HG03460 (cell line): Measurements from ENCODE around the gene FIBCD1.

Source experiments
- ATAC-seq: cut with Tn5 transposase; IDR thresholded peaks from one replicate; pipeline ENCODE4 v1.9.1; 2021; ENCODE audit not compliant: unreplicated experiment

Gene FIBCD1

DNA sequence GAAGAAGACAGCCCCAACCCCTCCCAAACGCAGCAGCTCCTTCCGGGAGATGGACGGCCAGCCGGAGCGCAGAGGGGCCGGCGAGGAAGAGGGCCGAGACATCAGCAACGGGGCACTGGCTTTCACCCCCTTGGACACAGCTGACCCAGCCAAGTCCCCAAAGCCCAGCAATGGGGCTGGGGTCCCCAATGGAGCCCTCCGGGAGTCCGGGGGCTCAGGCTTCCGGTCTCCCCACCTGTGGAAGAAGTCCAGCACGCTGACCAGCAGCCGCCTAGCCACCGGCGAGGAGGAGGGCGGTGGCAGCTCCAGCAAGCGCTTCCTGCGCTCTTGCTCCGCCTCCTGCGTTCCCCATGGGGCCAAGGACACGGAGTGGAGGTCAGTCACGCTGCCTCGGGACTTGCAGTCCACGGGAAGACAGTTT lies 54.9 kb downstream of the FIBCD1 start:
- no peak for ATAC-seq

DNA sequence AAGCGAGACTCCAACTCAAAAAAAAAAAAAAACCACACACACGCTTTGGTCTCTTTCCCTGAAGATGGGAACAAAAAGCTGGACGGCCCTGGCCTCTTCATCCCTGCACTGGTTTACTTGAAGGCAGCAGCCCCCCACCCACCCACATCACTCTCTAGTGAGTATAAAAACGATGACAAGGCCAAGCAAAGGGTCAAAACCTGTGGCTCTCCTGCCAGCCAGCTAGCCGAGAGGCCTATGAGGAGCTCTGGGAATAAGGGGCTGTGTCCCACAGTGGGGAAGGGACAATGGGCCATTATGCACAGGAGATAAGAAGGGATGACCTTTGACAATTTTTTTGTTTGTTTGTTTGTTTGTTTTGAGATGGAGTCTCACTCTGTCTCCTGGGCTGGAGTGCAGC lies 55.6 kb downstream of the FIBCD1 start:
- no peak for ATAC-seq

DNA sequence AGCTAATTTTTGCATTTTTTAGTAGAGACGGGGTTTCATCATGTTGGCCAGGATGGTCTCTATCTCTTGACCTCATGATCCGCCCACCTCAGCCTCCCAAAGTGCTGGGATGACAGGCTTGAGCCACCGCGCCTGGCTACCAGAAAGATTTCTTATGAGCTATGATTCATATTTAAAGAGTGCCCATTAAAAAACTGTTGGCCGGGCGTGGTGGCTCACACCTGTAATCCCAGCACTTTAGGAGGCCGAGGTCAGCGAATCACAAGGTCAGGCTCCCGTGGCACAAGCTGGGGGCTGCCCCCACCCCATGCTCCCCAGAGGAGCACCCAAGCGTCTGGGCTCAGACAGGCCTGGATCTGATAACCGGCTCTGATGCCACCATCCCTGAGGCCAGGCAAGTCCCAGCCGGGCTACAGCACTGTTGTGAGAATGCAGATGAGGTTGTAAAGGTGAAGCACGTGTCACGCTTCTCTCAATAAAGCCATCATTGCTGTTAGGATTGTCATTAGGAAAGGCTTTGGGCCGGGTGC lies 56.3 kb downstream of the FIBCD1 start:
- no peak for ATAC-seq

DNA sequence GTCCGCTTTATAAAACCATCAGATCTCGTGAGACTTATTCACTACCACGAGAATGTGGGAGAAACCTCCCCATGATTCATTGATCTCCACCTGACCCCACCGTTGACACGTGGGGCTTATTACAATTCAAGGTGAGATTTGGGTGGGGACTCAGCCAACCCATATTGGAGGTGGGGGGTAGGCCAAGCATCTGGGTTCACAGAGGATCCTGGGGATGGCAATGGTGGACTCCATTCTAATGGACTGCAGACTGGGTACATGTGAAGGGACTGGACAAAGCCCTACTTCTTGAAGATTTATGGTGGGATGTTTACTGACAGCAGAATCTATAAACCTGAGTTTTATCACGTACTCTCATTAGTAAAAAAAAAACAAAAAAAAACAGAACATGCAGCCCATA lies 57.5 kb downstream of the FIBCD1 start:
- no peak for ATAC-seq

DNA sequence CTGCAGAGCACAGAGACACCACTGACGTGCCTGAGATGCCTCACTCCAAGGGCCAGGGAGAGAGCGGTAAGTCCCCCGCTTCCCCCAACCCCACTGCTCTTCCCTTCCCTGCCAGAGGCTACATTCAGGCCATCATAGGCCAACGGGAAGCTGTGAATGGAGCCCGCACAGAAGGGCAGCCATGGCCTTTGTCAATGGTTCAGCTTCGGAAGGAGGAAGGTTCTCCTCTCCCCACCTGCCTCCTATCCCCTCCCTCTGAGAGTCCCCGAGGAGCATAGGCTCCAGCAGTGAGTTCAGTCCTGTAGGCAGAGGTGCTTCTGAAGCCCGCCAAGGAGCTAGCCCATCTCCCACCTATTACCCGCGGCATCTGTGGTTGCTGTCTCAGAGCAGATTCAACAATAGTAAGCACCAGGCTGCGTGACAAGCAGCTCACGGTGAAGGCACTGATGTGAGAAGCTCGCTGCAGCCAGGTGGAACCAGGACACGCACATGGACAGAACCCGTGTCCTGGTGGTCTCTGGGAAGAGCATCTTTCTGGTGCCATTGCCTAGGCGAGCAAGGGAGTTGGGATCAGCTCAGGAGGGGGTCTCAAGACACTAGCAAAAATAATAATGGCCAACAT lies 58.3 kb downstream of the FIBCD1 start:
- ATAC-seq: no peak

DNA sequence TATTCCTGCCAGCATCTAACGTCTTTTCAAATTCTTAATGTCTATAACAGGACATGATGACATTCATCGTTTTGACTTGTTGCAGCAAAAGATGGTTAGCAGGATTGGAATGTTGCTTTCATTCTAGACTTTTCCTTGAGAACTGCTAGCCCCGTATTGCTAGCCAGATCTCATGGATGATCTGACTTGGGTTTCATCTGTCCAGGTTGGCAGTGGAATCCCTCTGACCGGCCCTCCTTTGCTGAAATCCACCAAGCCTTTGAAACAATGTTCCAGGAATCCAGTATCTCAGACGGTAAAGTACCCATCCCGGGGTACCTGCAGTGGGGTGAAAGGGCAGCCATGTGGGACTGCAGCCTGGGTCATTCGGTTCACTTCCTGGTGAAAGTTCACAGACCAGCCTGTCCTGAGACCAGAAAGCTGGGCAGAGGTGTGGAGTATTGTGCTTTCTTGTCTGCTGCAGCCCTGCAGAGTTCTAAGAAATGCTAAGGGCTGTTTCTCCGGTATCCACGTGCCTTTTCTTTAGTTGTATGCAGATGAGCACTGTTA lies 59.1 kb downstream of the FIBCD1 start:
- ATAC-seq: no peak

- no peak for ATAC-seq
Measured at GRCh38 chr9:130878295-130878694, 60.8 kb downstream of the FIBCD1 start.

- no peak for ATAC-seq
Measured at GRCh38 chr9:130877300-130877699, 61.7 kb downstream of the FIBCD1 start.

GRCh38 chr9:130874783-130875182 lies 64.3 kb downstream of the FIBCD1 start:
- ATAC-seq: no peak

DNA sequence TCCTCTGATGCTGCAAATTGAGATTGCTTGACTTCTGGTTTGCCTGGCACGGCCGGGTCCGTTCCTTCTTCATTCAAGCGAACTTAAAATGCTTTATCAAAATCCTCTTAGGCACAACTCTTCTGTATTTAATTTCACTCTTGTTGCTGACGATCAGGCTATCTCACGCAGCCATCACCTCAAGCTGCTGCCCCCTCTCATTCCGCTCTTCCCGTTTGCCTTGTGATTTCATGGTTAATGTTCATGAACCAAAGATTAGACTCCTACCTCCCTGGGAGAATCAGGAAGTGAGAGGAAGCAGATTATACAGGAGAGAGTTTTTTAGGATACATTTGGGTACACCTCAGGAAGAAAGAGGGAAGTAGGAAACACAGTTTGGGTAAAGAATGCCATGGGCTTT lies 65.1 kb downstream of the FIBCD1 start:
- ATAC-seq: no peak

- no peak for ATAC-seq
Measured at GRCh38 chr9:130872912-130873503, 66.0 kb downstream of the FIBCD1 start.

- no peak for ATAC-seq
Measured at GRCh38 chr9:130872508-130872907, 66.5 kb downstream of the FIBCD1 start.

- no peak for ATAC-seq
Measured at GRCh38 chr9:130872093-130872492, 67.0 kb downstream of the FIBCD1 start.

GRCh38 chr9:130871395-130872062 lies 67.5 kb downstream of the FIBCD1 start:
- no peak for ATAC-seq

DNA sequence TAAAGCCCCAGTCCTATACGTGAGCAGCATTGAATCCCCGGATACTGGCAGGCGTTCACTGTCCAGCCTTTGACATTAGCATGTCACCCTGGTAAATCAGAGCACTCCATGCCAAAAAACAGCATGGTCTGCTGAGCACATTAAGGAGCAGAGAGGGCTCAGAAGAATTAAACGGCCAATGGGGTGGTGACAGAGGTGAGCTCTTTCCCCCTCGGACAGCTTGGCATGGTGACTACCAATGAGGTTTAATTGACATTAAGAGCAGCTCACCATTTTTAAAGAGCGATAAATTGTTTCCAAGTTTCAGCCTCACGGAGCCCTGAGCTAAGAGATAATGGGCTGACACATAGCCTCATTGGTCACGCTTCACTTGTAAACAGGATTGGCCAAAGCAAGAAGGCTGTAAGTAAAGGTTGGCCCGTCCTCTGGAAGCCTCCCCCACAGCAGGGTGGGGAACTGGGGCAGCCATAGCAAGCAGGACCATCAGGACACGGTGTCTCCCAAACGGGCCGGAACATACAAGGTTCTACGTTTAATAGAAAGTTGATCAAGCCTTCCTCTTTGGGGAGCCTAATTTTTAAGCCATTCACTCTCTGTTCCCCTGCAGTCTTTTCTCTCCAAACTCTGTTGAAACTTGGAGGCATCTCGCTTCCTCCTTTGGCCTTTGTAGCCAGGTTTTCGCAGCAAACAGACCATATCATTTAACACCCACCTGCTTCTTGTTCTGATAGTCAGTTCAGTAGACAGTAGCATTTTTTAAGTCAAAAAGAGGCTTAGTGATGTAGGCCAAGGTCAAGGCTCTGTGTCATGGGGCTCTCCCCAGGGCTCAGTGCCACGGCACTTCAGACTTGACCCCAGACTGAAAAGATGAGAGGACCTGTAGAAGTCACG lies 68.3 kb downstream of the FIBCD1 start:
- peak; percentile 51 for ATAC-seq

- ATAC-seq: no peak
Measured at GRCh38 chr9:130869250-130869649, 69.8 kb downstream of the FIBCD1 start.

GRCh38 chr9:130868230-130868629 lies 70.8 kb downstream of the FIBCD1 start:
- no peak for ATAC-seq

DNA sequence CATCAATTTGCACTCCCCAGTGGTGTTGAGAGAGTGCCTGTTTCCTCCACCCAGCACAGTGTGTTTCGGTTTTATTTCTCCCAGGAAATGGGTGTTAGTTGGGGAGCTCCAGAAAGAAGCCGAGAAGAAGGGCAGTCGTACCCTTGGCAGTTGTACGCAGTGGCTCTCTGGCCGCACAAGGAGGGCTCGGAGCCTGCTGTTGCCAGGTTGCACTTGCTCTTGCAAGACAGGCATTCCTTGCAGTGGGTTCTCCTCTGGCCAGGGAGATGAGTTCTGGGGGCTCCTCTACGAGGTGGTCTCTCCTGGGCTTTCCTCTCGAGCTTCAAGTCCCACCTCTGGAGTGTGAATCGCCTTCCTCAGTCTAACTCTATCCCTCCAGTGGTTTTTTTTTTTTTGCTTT lies 71.5 kb downstream of the FIBCD1 start:
- no peak for ATAC-seq

DNA sequence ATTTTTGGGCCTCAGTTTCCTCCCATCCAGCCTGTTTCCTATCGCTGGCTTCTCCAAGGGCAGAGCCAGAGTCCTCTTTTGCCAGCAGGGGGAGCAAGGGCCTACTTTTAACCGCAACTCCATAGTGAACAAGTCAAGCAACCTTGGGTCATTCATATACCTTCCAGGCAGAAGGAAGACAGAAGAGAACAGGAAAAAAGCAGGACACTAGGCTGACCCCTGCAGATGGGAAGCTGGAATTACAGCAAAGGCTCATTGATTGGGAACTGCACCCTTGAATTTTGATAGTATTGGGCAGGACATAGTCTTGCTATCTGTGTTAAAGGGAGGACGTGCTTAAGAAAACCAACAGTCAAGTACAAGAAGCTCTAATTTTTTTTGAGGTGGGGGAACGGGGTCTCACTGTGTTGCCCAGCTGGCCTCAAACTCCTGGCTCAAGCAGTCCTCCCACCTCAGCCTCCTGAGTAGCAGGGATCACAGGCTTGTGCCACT lies 72.5 kb downstream of the FIBCD1 start:
- ATAC-seq: no peak

DNA sequence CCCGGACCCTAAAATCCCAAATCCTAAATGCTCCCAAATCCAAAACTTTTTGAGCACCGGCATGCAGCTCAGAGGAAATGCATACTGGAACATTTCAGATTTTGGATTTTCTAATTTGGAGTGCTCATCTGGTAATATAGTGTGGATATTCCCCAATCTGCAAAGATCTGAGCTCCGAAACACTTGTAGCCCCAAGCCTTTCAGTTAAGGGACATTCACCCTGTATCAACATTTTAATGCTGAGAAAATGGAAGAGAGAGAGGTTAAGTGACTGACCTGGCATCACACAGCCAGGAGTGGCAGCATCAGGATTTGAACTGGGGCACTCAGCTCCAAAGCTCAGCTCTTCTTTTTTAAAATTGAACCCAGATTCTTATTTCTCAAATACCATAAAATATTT lies 73.1 kb downstream of the FIBCD1 start:
- ATAC-seq: no peak

GRCh38 chr9:130864541-130864940 lies 74.5 kb downstream of the FIBCD1 start:
- ATAC-seq: no peak
